Measurements from ENCODE around the gene P2RY14.

P2RY14 gene

GRCh38 chr3:151200586-151200985 is 77.8 kb downstream of the P2RY14 start:
- DNase-seq (ENCODE audit: extremely low read depth, insufficient read length): no peak
- no peak for TF ChIP-seq CTCF (IDR thresholded peaks at IDR 0.05; ENCODE audit: insufficient read depth, low read length, poor library complexity, severe bottlenecking)
- no peak overlapping the region for H3K4me3 ChIP-seq (replicated peaks; ENCODE audit: low read depth, low read length)
- H3K36me3 ChIP-seq (ENCODE audit: control insufficient read depth, insufficient read depth, low read length): no peaks in the 10 kb centered on the region
- H3K27me3 ChIP-seq (replicated peaks; ENCODE audit: control insufficient read depth, insufficient read depth, low read length): no peaks in the 10 kb centered on the region

- H3K4me3 ChIP-seq (replicated peaks; ENCODE audit: low read depth, low read length): no peak overlapping the region
- TF ChIP-seq CTCF (IDR thresholded peaks at IDR 0.05; ENCODE audit: insufficient read depth, low read length, poor library complexity, severe bottlenecking): no peak
- no peak for DNase-seq (ENCODE audit: extremely low read depth, insufficient read length)
- no peaks in the 10 kb centered on the region for H3K36me3 ChIP-seq (ENCODE audit: control insufficient read depth, insufficient read depth, low read length)
- H3K27me3 ChIP-seq (replicated peaks; ENCODE audit: control insufficient read depth, insufficient read depth, low read length): no peaks in the 10 kb centered on the region
Observed at GRCh38 chr3:151199554-151200438, 78.5 kb downstream of the P2RY14 start.

- H3K27me3 ChIP-seq (replicated peaks; ENCODE audit: control insufficient read depth, insufficient read depth, low read length): no peaks in the 10 kb centered on the region
Observed at GRCh38 chr3:151198849-151199248, 79.5 kb downstream of the P2RY14 start.

GRCh38 chr3:151197981-151198767 is 80.2 kb downstream of the P2RY14 start:
- no peak for TF ChIP-seq CTCF (IDR thresholded peaks at IDR 0.05; ENCODE audit: insufficient read depth, low read length, poor library complexity, severe bottlenecking)
- no peaks in the 10 kb centered on the region for H3K36me3 ChIP-seq (ENCODE audit: control insufficient read depth, insufficient read depth, low read length)
- no peak overlapping the region for H3K4me3 ChIP-seq (replicated peaks; ENCODE audit: low read depth, low read length)
- H3K27me3 ChIP-seq (replicated peaks; ENCODE audit: control insufficient read depth, insufficient read depth, low read length): no peaks in the 10 kb centered on the region
- DNase-seq (ENCODE audit: extremely low read depth, insufficient read length): no peak

More at GRCh38 chr3:151198849-151199248, 79.5 kb downstream of the P2RY14 start:
- H3K36me3 ChIP-seq (ENCODE audit: control insufficient read depth, insufficient read depth, low read length): no peaks in the 10 kb centered on the region
- no peak for TF ChIP-seq CTCF (IDR thresholded peaks at IDR 0.05; ENCODE audit: insufficient read depth, low read length, poor library complexity, severe bottlenecking)
- H3K4me3 ChIP-seq (replicated peaks; ENCODE audit: low read depth, low read length): no peak overlapping the region
- no peak for DNase-seq (ENCODE audit: extremely low read depth, insufficient read length)

GRCh38 chr3:151197228-151197627 is 81.1 kb downstream of the P2RY14 start:
- Histone ChIP-seq H3K4me3 (replicated peaks; ENCODE audit: low read depth, low read length) (no peak overlapping the region), H3K36me3 (ENCODE audit: control insufficient read depth, insufficient read depth, low read length) (no peaks in the 10 kb centered on the region), H3K27me3 (replicated peaks; ENCODE audit: control insufficient read depth, insufficient read depth, low read length) (no peaks in the 10 kb centered on the region)
- no peak for TF ChIP-seq CTCF (IDR thresholded peaks at IDR 0.05; ENCODE audit: insufficient read depth, low read length, poor library complexity, severe bottlenecking)
- DNase-seq (ENCODE audit: extremely low read depth, insufficient read length): no peak

Data from GM06990 (cell line).